ENCODE measurements around the gene GVQW3. TPM values are rescaled to one million over a fixed set of nuclear protein-coding genes. Genes with fewer than 3 reads are reported as not detected.

The GVQW3 gene
- total RNA-seq, 1 experiment from 2014 or later = 6.2 TPM

GRCh38 chr11:76424891-76425290, 43.8 kb downstream of the GVQW3 start:
- BruUV-seq (replicated peaks) = no TSS peak
- DNase-seq (ENCODE audit: low spot score) = no peak
- Histone ChIP-seq H3K4me3 (ENCODE audit: low read depth, low read length, poor library complexity, severe bottlenecking) (no peak overlapping the region), H3K9me3 (ENCODE audit: low read depth, low read length, poor library complexity, severe bottlenecking) (no peaks in the 10 kb centered on the region), H3K4me1 (ENCODE audit: insufficient read depth, low read length, poor library complexity, severe bottlenecking) (no peaks in the 10 kb centered on the region), H3K36me3 (ENCODE audit: insufficient read depth, low read length, poor library complexity, severe bottlenecking) (no peaks in the 10 kb centered on the region), H3K27me3 (replicated peaks; ENCODE audit: insufficient read depth, low read depth, low read length, poor library complexity) (no peaks in the 10 kb centered on the region), H3K27ac (ENCODE audit: low read depth, low read length, poor library complexity, severe bottlenecking) (no peak overlapping the region)
- no peak for TF ChIP-seq EZH2 (IDR thresholded peaks at IDR 0.05; ENCODE audit: borderline replicate concordance, low read depth, low read length, poor library complexity, severe bottlenecking)
- TF ChIP-seq CTCF (conservative IDR thresholded peaks at IDR 0.05; ENCODE audit: low read depth, low read length) = no peak
- intact Hi-C loops (cut with micrococcal nuclease; ENCODE audit: unreplicated experiment) = no loop called here
- CTCF ChIA-PET = no interaction called here
- POLR2A ChIA-PET (ENCODE audit: low non-redundant PET) = no interaction called here

GRCh38 chr11:76426660-76427059, 45.5 kb downstream of the GVQW3 start:
- POLR2A ChIA-PET (ENCODE audit: low non-redundant PET) = no interaction called here
- Histone ChIP-seq H3K36me3 (ENCODE audit: insufficient read depth, low read length, poor library complexity, severe bottlenecking) (no peaks in the 10 kb centered on the region), H3K4me3 (ENCODE audit: low read depth, low read length, poor library complexity, severe bottlenecking) (no peak overlapping the region), H3K9me3 (ENCODE audit: low read depth, low read length, poor library complexity, severe bottlenecking) (no peaks in the 10 kb centered on the region), H3K27ac (ENCODE audit: low read depth, low read length, poor library complexity, severe bottlenecking) (no peak overlapping the region), H3K4me1 (ENCODE audit: insufficient read depth, low read length, poor library complexity, severe bottlenecking) (no peaks in the 10 kb centered on the region), H3K27me3 (replicated peaks; ENCODE audit: insufficient read depth, low read depth, low read length, poor library complexity) (no peaks in the 10 kb centered on the region)
- CTCF ChIA-PET = no interaction called here
- DNase-seq (ENCODE audit: low spot score) = no peak
- intact Hi-C loops (cut with micrococcal nuclease; ENCODE audit: unreplicated experiment) = no loop called here
- no TSS peak for BruUV-seq (replicated peaks)
- TF ChIP-seq CTCF (conservative IDR thresholded peaks at IDR 0.05; ENCODE audit: low read depth, low read length) (no peak), EZH2 (IDR thresholded peaks at IDR 0.05; ENCODE audit: borderline replicate concordance, low read depth, low read length, poor library complexity, severe bottlenecking) (no peak)

- no peak overlapping the region for H3K4me3 ChIP-seq (ENCODE audit: low read depth, low read length, poor library complexity, severe bottlenecking)
- TF ChIP-seq EZH2 (IDR thresholded peaks at IDR 0.05; ENCODE audit: borderline replicate concordance, low read depth, low read length, poor library complexity, severe bottlenecking) (no peak), CTCF (conservative IDR thresholded peaks at IDR 0.05; ENCODE audit: low read depth, low read length) (no peak)
- no peaks in the 10 kb centered on the region for H3K27me3 ChIP-seq (replicated peaks; ENCODE audit: insufficient read depth, low read depth, low read length, poor library complexity)
- ChIA-PET POLR2A (ENCODE audit: low non-redundant PET) (no interaction called here), CTCF (no interaction called here)
- BruUV-seq (replicated peaks) = no TSS peak
- H3K4me1 ChIP-seq (ENCODE audit: insufficient read depth, low read length, poor library complexity, severe bottlenecking) = no peaks in the 10 kb centered on the region
- H3K27ac ChIP-seq (ENCODE audit: low read depth, low read length, poor library complexity, severe bottlenecking) = no peak overlapping the region
- no peak for DNase-seq (ENCODE audit: low spot score)
- no peaks in the 10 kb centered on the region for H3K9me3 ChIP-seq (ENCODE audit: low read depth, low read length, poor library complexity, severe bottlenecking)
- H3K36me3 ChIP-seq (ENCODE audit: insufficient read depth, low read length, poor library complexity, severe bottlenecking) = no peaks in the 10 kb centered on the region
- intact Hi-C loops (cut with micrococcal nuclease; ENCODE audit: unreplicated experiment) = no loop called here
Observed at GRCh38 chr11:76436020-76436419, 54.9 kb downstream of the GVQW3 start.
